ENCODE results near the gene P3R3URF.
A peak's percentile ranks its signal among the peaks of the same experiment; 100 is the strongest.

The P3R3URF gene

GRCh38 chr1:46180082-46180616, 3.9 kb upstream of the P3R3URF start:
- Histone ChIP-seq H3K4me3 (ENCODE audit: insufficient read length, low read depth) (no peak overlapping the region), H3K9ac (ENCODE audit: insufficient read length, low read depth) (no peak overlapping the region), H3K9me3 (ENCODE audit: insufficient read depth, low read length) (no peaks in the 10 kb centered on the region), H3K27me3 (ENCODE audit: insufficient read depth, insufficient read length) (peaks cover 12% of the 10 kb centered on the region), H3K36me3 (ENCODE audit: insufficient read depth, insufficient read length, low read length) (no peaks in the 10 kb centered on the region), H3K4me1 (ENCODE audit: insufficient read depth, insufficient read length) (peaks cover 21% of the 10 kb centered on the region)
- TF ChIP-seq YY1 (IDR thresholded peaks at IDR 0.05; ENCODE audit: insufficient read depth, insufficient read length), result no peak
- no peak for DNase-seq (ENCODE audit: low read depth, low spot score)

- H3K9ac ChIP-seq (ENCODE audit: insufficient read length, low read depth), result no peak overlapping the region
- H3K4me1 ChIP-seq (ENCODE audit: insufficient read depth, insufficient read length), result peaks cover 27% of the 10 kb centered on the region
- no peaks in the 10 kb centered on the region for H3K9me3 ChIP-seq (ENCODE audit: insufficient read depth, low read length)
- no peaks in the 10 kb centered on the region for H3K36me3 ChIP-seq (ENCODE audit: insufficient read depth, insufficient read length, low read length)
- peaks cover 12% of the 10 kb centered on the region for H3K27me3 ChIP-seq (ENCODE audit: insufficient read depth, insufficient read length)
- H3K4me3 ChIP-seq (ENCODE audit: insufficient read length, low read depth), result no peak overlapping the region
- peak; percentile 92 for DNase-seq (ENCODE audit: low read depth, low spot score)
- TF ChIP-seq ZNF274 (IDR thresholded peaks at IDR 0.05; ENCODE audit: low read depth, low read length) (no peak), SUZ12 (IDR thresholded peaks at IDR 0.05; ENCODE audit: extremely low read depth, insufficient read depth, insufficient read length) (no peak), YY1 (IDR thresholded peaks at IDR 0.05; ENCODE audit: insufficient read depth, insufficient read length) (no peak)
Measured at GRCh38 chr1:46179138-46180081, 3.1 kb upstream of the P3R3URF start.

GRCh38 chr1:46175243-46175642, 1.0 kb downstream of the P3R3URF start:
- peaks cover 30% of the 10 kb centered on the region for H3K4me1 ChIP-seq (ENCODE audit: insufficient read depth, insufficient read length)
- no peaks in the 10 kb centered on the region for H3K36me3 ChIP-seq (ENCODE audit: insufficient read depth, insufficient read length, low read length)
- H3K9ac ChIP-seq (ENCODE audit: insufficient read length, low read depth), result peak overlapping the region; percentile 2
- no peaks in the 10 kb centered on the region for H3K27me3 ChIP-seq (ENCODE audit: insufficient read depth, insufficient read length)
- TF ChIP-seq SUZ12 (IDR thresholded peaks at IDR 0.05; ENCODE audit: extremely low read depth, insufficient read depth, insufficient read length), result no peak
- TF ChIP-seq YY1 (IDR thresholded peaks at IDR 0.05; ENCODE audit: insufficient read depth, insufficient read length), result no peak
- no peak for TF ChIP-seq ZNF274 (IDR thresholded peaks at IDR 0.05; ENCODE audit: low read depth, low read length)
- DNase-seq (ENCODE audit: low read depth, low spot score), result no peak
- no peaks in the 10 kb centered on the region for H3K9me3 ChIP-seq (ENCODE audit: insufficient read depth, low read length)
- H3K4me3 ChIP-seq (ENCODE audit: insufficient read length, low read depth), result no peak overlapping the region

- H3K36me3 ChIP-seq (ENCODE audit: insufficient read depth, insufficient read length, low read length), result no peaks in the 10 kb centered on the region
- H3K4me1 ChIP-seq (ENCODE audit: insufficient read depth, insufficient read length), result peaks cover 26% of the 10 kb centered on the region
- peak within 1 kb of the TSS; percentile 2 for H3K9ac ChIP-seq (ENCODE audit: insufficient read length, low read depth)
- no peak for DNase-seq (ENCODE audit: low read depth, low spot score)
- peaks cover 4% of the 10 kb centered on the region for H3K27me3 ChIP-seq (ENCODE audit: insufficient read depth, insufficient read length)
- H3K9me3 ChIP-seq (ENCODE audit: insufficient read depth, low read length), result no peaks in the 10 kb centered on the region
- no peak within 1 kb of the TSS for H3K4me3 ChIP-seq (ENCODE audit: insufficient read length, low read depth)
- no peak for TF ChIP-seq ZNF274 (IDR thresholded peaks at IDR 0.05; ENCODE audit: low read depth, low read length)
- no peak for TF ChIP-seq YY1 (IDR thresholded peaks at IDR 0.05; ENCODE audit: insufficient read depth, insufficient read length)
- no peak for TF ChIP-seq SUZ12 (IDR thresholded peaks at IDR 0.05; ENCODE audit: extremely low read depth, insufficient read depth, insufficient read length)
Measured at GRCh38 chr1:46174448-46175231, 1.6 kb downstream of the P3R3URF start, which contains the start of gene TSPAN1. Gene TSPAN1 (plus strand): TSS chr1:46175087. CDS start chr1:46181108, 6,021 bp downstream.

- DNase-seq (ENCODE audit: low read depth, low spot score), result no peak
- peaks cover 26% of the 10 kb centered on the region for H3K4me1 ChIP-seq (ENCODE audit: insufficient read depth, insufficient read length)
Measured at GRCh38 chr1:46173361-46173856, 2.9 kb downstream of the P3R3URF start.

GRCh38 chr1:46172321-46172720, 4.0 kb downstream of the P3R3URF start:
- no peak for DNase-seq (ENCODE audit: low read depth, low spot score)
- H3K36me3 ChIP-seq (ENCODE audit: insufficient read depth, insufficient read length, low read length), result no peaks in the 10 kb centered on the region
- no peak overlapping the region for H3K4me3 ChIP-seq (ENCODE audit: insufficient read length, low read depth)
- no peak overlapping the region for H3K9ac ChIP-seq (ENCODE audit: insufficient read length, low read depth)
- peaks cover 28% of the 10 kb centered on the region for H3K4me1 ChIP-seq (ENCODE audit: insufficient read depth, insufficient read length)
- TF ChIP-seq YY1 (IDR thresholded peaks at IDR 0.05; ENCODE audit: insufficient read depth, insufficient read length) (no peak), SUZ12 (IDR thresholded peaks at IDR 0.05; ENCODE audit: extremely low read depth, insufficient read depth, insufficient read length) (no peak), ZNF274 (IDR thresholded peaks at IDR 0.05; ENCODE audit: low read depth, low read length) (no peak)
- H3K27me3 ChIP-seq (ENCODE audit: insufficient read depth, insufficient read length), result peaks cover 22% of the 10 kb centered on the region
- no peaks in the 10 kb centered on the region for H3K9me3 ChIP-seq (ENCODE audit: insufficient read depth, low read length)

More at GRCh38 chr1:46173361-46173856, 2.9 kb downstream of the P3R3URF start:
- no peak overlapping the region for H3K9ac ChIP-seq (ENCODE audit: insufficient read length, low read depth)
- H3K4me3 ChIP-seq (ENCODE audit: insufficient read length, low read depth), result no peak overlapping the region
- TF ChIP-seq SUZ12 (IDR thresholded peaks at IDR 0.05; ENCODE audit: extremely low read depth, insufficient read depth, insufficient read length), result no peak
- TF ChIP-seq YY1 (IDR thresholded peaks at IDR 0.05; ENCODE audit: insufficient read depth, insufficient read length), result no peak
- TF ChIP-seq ZNF274 (IDR thresholded peaks at IDR 0.05; ENCODE audit: low read depth, low read length), result no peak
- no peaks in the 10 kb centered on the region for H3K36me3 ChIP-seq (ENCODE audit: insufficient read depth, insufficient read length, low read length)
- peaks cover 16% of the 10 kb centered on the region for H3K27me3 ChIP-seq (ENCODE audit: insufficient read depth, insufficient read length)
- no peaks in the 10 kb centered on the region for H3K9me3 ChIP-seq (ENCODE audit: insufficient read depth, low read length)
